SU-DHL-6 (cell line): ENCODE measurements around the gene ABCA12.

ENCODE experiments used
- CTCF ChIP-seq: fragments of 200-600 bp; sonication (generic); IDR thresholded peaks from one replicate; pipeline ENCODE4 v1.5.1; 2017; ENCODE audit warnings: antibody characterized with exemption, mild to moderate bottlenecking, low read length, moderate library complexity; ENCODE audit not compliant: insufficient read depth, poor library complexity, severe bottlenecking
- EZH2phosphoT487 ChIP-seq: fragments of 200-600 bp; sonication (generic), shearing (Covaris generic); conservative IDR thresholded peaks from 2 replicates; pipeline ENCODE4 v1.6.1; 2018; ENCODE audit warnings: mild to moderate bottlenecking, antibody characterized with exemption, low read length, moderate library complexity, mixed read lengths

GRCh38 chr2:214966420-214966819 lies 172.0 kb downstream of the ABCA12 start:
- no peak for TF ChIP-seq CTCF
- no peak for TF ChIP-seq EZH2phosphoT487
